Parathyroid adenoma (tissue), 2 donors: ENCODE data around the gene PCBP2.

Source experiments
- H2AFZ ChIP-seq: fragments of 300-600 bp; sonication (generic); one replicate; pipeline ENCODE4 v1.7.0; 2017; ENCODE audit warnings: antibody characterized with exemption, mild to moderate bottlenecking
- H3K27ac ChIP-seq: fragments of 300-600 bp; sonication (generic); one replicate; pipeline ENCODE4 v1.7.0; 2017
- H3K27me3 ChIP-seq: fragments of 300-600 bp; sonication (generic); one replicate; pipeline ENCODE4 v1.7.0; 2017; ENCODE audit warnings: low read length; ENCODE audit not compliant: control insufficient read depth, insufficient read depth
- H3K36me3 ChIP-seq: fragments of 300-600 bp; sonication (generic); one replicate; pipeline ENCODE4 v1.7.0; 2017; ENCODE audit warnings: low read length; ENCODE audit not compliant: control insufficient read depth, insufficient read depth
- H3K4me1 ChIP-seq: fragments of 300-600 bp; sonication (generic); one replicate; pipeline ENCODE4 v1.7.0; 2017; ENCODE audit warnings: control low read depth
- H3K4me2 ChIP-seq: fragments of 300-600 bp; sonication (generic); one replicate; pipeline ENCODE4 v1.7.0; 2017; ENCODE audit warnings: low read length
- H3K4me3 ChIP-seq: fragments of 300-600 bp; sonication (generic); one replicate; pipeline ENCODE4 v1.7.0; 2017; ENCODE audit warnings: low read depth, low read length
- H3K79me2 ChIP-seq: fragments of 300-600 bp; sonication (generic); one replicate; pipeline ENCODE4 v1.7.0; 2017; ENCODE audit warnings: control low read depth
- H3K9ac ChIP-seq: fragments of 300-600 bp; sonication (generic); one replicate; pipeline ENCODE4 v1.7.0; 2017; ENCODE audit warnings: mild to moderate bottlenecking
- H3K9me3 ChIP-seq: fragments of 300-600 bp; sonication (generic); one replicate; pipeline ENCODE4 v1.7.0; 2017; ENCODE audit warnings: low read length; ENCODE audit not compliant: control insufficient read depth
- TF ChIP-seq, protein P1 (sequence below): fragments of 300-600 bp; sonication (generic); IDR thresholded peaks from one replicate; pipeline ENCODE4 v1.7.0; 2017; ENCODE audit warnings: antibody characterized with exemption, mild to moderate bottlenecking
- donor health status: primary hyperparathyroidism.

Gene PCBP2

DNA sequence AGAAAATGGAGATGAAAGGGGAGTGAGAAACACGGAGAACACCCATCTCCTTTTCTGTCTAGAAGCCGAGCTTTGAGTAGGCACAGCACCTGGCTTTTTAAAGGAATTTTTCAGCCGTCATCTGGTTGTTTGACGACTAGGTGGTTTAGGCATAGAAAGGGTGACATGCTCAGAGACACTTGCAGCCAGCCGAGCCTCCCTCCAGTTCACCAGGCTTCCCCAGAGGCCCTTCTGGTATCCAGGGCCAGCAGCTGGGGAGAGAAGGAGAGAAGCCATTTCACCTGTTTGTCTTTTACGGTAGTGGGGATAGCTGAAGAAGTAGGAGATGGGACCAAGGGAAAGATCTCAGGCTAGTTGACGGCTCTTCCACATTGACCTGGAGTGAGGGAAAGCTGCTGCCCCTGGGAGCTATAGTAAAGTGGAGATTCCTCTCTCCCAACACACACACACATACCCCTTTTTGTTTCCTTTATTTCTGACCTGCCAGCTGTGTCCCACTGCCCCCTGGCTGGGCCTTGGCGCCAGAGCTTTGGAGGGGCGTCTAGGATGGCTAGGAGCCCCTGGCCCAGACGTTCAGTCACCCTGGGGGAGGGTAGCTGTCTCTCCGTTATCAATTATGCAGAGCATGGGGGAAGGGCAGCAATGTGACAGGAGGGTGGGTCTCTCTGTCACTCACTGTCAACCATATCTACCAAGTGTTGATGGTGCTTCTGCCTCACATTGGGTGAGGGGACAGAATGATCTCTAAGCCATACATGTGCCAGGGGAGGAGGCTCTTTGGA, 41.9 kb downstream of the PCBP2 start:
- H2AFZ ChIP-seq: peak overlapping the region; percentile 82
- H3K27me3 ChIP-seq: no peaks in the 10 kb centered on the region
- TF ChIP-seq, protein P1, sequence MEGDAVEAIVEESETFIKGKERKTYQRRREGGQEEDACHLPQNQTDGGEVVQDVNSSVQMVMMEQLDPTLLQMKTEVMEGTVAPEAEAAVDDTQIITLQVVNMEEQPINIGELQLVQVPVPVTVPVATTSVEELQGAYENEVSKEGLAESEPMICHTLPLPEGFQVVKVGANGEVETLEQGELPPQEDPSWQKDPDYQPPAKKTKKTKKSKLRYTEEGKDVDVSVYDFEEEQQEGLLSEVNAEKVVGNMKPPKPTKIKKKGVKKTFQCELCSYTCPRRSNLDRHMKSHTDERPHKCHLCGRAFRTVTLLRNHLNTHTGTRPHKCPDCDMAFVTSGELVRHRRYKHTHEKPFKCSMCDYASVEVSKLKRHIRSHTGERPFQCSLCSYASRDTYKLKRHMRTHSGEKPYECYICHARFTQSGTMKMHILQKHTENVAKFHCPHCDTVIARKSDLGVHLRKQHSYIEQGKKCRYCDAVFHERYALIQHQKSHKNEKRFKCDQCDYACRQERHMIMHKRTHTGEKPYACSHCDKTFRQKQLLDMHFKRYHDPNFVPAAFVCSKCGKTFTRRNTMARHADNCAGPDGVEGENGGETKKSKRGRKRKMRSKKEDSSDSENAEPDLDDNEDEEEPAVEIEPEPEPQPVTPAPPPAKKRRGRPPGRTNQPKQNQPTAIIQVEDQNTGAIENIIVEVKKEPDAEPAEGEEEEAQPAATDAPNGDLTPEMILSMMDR: no peak
- no peaks in the 10 kb centered on the region for H3K36me3 ChIP-seq
- no peaks in the 10 kb centered on the region for H3K79me2 ChIP-seq
- no peak overlapping the region for H3K9ac ChIP-seq
- H3K4me2 ChIP-seq: peak overlapping the region; percentile 95
- peak overlapping the region; percentile 71 for H3K4me3 ChIP-seq
- peaks cover 25% of the 10 kb centered on the region for H3K4me1 ChIP-seq
- peak overlapping the region; percentile 61 for H3K27ac ChIP-seq
- no peaks in the 10 kb centered on the region for H3K9me3 ChIP-seq

DNA sequence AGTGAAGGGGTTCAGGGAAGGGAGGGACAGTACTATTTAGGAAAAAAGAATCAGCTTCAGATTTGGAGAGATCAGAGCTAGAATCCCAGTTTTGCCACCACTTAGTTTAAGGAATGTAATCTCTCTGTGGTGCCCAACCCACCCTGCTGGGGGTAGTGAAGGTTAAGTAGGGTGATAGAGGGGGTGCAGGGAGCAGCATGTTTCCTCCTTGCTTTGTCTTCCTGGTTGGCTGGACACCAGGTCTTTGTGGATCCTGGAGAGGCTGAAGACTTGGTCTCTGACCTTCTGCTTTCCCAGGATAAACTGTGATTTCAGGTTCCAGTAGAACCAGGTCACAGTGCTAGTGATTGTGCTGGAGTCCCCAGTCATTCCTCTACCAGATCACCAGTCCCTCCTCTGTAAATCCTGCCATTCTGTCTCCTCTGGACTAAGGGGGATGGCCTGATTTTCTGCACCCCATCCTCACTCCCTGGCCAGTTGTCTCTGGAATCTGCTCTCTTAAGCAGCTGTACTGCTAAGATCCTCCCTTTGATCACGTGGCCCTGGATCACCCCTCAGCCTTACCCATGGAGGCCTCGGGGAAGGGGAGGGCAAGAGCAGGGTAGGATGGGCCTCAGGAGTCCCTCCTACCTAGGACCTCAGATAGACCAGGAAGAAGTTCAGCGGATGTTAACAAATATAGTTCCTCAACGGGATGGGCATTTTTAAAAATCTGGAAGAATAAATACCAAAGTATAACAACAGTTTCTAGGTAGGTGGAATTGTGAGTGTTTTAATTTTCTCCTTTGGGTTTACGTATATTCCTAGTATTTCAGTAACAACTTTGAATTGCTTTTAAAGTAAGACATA, 44.2 kb downstream of the PCBP2 start:
- Histone ChIP-seq H3K36me3 (no peaks in the 10 kb centered on the region), H3K4me3 (peak overlapping the region; percentile 28), H3K4me2 (peak overlapping the region; percentile 31), H3K27me3 (no peaks in the 10 kb centered on the region), H2AFZ (peak overlapping the region; percentile 4), H3K79me2 (no peaks in the 10 kb centered on the region), H3K9me3 (no peaks in the 10 kb centered on the region), H3K9ac (no peak overlapping the region), H3K4me1 (peaks cover 25% of the 10 kb centered on the region), H3K27ac (peak overlapping the region; percentile 7)
- TF ChIP-seq, protein P1: no peak

DNA sequence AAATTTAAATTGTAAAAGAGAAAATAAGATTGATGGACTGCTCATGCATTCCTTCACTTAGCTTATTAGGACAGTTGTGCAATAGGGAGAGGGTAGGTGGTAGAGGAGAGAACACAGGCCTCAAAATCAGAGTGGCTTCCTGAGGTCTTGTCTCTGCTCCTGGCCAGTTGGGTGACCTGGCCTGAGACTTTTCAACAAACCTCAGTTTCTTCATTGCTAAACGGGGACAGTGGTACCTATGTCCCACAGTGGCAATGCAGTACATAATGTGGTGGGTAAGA, 44.8 kb downstream of the PCBP2 start:
- no peak overlapping the region for H3K4me2 ChIP-seq
- TF ChIP-seq, protein P1: no peak
- H3K4me1 ChIP-seq: peaks cover 28% of the 10 kb centered on the region
- no peaks in the 10 kb centered on the region for H3K27me3 ChIP-seq
- no peak overlapping the region for H3K9ac ChIP-seq
- peaks cover under 1% of the 10 kb centered on the region for H3K79me2 ChIP-seq
- no peaks in the 10 kb centered on the region for H3K36me3 ChIP-seq
- peak overlapping the region; percentile 4 for H2AFZ ChIP-seq
- H3K9me3 ChIP-seq: no peaks in the 10 kb centered on the region
- peak overlapping the region; percentile 7 for H3K27ac ChIP-seq
- H3K4me3 ChIP-seq: peak overlapping the region; percentile 28

DNA sequence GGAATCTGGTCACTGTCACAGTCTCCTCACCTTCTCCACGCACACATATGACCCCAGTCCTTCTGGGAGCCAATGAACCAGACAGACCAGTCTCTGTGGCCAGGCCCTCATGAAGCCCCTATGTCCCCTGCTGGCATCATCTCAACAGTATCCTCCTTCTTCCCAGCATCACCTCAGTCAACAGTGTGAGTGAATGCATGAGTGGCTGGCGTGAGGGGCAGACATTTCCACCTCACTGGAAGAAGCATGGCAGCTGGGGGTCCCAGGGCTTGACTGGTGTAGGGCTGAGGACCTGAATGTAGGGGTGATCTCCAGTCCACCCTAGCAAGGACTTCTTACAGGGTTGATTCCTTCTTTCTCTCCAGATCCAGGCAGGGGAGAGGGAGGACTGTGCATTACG, 45.6 kb downstream of the PCBP2 start:
- no peak overlapping the region for H2AFZ ChIP-seq
- no peaks in the 10 kb centered on the region for H3K36me3 ChIP-seq
- peaks cover 34% of the 10 kb centered on the region for H3K4me1 ChIP-seq
- no peak overlapping the region for H3K4me2 ChIP-seq
- TF ChIP-seq, protein P1: no peak
- peak overlapping the region; percentile 19 for H3K27ac ChIP-seq
- H3K27me3 ChIP-seq: no peaks in the 10 kb centered on the region
- H3K9ac ChIP-seq: no peak overlapping the region
- H3K9me3 ChIP-seq: no peaks in the 10 kb centered on the region
- no peak overlapping the region for H3K4me3 ChIP-seq
- H3K79me2 ChIP-seq: peaks cover 2% of the 10 kb centered on the region
